HG03066 (cell line): ENCODE results near the gene NLGN3.

Experiments
- ATAC-seq: cut with Tn5 transposase; IDR thresholded peaks from one replicate; pipeline ENCODE4 v1.9.1; 2021; ENCODE audit warnings: low read depth; ENCODE audit not compliant: unreplicated experiment

The NLGN3 gene

DNA sequence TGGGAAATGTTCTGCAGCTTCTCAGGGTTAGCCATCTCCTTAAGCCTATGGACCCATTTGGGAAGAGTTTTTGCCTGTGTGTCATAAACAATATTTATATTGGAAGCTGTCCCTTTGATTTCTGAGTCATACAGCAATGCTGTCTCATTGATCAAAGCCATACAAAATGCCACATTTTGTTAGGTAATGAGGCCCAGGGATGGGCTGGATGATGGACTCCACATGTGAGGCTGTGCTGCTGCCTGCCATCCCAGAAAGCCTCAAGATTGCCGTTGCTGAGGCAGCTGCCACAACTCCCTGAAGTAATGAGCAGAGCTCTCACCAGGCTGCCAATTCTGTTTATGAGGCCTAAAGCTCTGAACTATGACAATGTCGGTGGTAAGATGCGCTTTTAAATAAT is 66.2 kb downstream of the NLGN3 start:
- ATAC-seq = no peak

DNA sequence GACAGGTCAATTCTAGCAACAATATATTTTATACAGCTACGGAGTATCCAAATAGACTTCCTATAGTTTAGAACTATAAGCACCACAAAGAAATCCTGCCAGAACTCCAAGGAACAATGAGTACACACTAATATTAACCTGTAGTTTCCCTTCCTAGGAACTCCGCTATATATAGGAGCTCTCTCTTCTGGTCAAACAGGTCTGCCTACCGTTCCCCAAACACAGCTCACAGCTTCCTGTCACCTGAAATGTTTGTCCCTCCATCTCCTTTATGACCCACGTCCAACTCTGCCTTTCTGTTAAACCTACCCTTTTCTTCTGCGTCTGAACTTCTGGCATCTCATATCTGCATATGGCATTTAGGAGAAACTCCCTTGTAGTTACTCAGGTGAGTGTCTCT is 67.9 kb downstream of the NLGN3 start:
- no peak for ATAC-seq

DNA sequence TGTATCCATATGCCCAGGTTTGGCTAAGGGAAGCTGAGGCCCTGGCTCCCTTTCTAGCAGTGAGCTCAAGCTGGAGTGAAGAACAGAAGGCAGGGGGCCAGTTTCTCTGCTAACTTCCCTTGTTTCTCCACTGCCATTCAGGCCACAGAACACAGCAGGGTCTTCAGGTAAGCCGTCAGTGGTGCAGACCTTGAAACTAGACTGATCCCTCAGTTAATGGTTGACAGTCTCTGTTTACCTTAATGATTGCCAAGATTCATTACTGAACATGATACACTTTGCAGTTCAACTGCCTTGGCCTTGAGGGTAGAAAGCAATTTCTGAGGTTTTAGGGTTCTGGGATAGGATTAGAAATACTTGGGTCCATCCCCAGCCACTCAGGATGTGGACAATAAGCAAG is 69.5 kb downstream of the NLGN3 start:
- no peak for ATAC-seq

DNA sequence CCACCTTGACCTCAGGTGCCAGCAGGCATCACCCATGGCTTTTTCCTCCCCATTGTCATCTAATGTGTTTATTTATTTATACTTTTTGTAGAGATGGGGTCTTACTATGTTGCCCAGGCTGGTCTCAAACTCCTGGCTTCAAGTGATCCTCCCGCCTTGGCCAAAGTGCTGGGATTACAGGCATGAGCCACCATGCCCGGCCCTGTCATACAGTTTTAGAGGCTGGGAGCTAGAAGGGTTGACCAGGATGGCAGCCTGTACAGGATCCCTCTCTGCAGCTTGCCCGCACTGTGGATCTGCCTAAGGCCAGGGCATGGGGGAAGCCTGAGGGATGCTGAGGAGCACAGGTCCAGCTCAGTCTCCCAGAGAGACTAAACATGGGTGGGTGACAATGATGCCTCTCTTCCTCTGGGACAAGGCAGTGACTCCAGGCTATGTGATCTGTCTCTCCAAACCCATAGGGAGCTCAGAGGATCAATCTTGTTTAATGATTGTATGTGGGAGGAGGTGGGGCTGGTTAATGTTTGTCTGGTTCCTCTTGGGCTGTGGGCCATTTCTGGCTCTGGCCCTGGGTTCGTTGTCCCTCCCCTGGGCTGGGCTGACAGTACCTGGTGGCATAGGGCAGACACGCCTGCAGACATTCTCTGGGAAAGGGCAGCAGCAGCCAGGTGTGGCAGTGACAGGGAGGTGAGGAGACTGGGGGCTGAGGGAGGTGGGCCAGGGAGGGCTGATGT is 70.1 kb downstream of the NLGN3 start:
- no peak for ATAC-seq

DNA sequence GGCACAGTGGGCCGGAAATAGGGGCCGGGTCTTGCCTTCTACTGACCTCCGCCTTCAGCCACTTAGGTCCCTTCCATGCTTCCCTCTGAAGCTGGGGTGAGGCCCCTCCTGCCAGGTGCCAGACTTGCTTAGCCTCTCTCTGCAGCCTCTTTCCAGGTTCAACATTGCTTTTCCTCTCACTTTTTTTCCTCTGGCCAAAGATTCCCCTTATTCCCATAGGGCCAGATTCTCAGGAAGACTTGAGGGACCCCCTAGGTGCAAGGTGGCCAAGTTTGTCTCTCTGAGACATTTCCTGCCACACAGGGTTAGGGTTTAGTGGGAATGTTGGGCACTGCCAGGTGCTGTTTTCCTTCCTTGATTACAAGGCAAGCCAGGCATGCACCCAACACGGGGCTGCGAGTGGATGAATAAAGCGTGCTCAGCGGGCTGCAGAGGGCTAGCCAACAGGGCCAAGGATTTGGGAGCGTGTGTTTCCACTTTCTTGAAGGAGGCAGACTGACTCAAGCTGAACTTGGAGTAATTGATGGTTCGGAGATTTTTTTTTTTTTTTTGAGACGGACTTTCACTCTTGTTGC is 70.8 kb downstream of the NLGN3 start:
- ATAC-seq = no peak

DNA sequence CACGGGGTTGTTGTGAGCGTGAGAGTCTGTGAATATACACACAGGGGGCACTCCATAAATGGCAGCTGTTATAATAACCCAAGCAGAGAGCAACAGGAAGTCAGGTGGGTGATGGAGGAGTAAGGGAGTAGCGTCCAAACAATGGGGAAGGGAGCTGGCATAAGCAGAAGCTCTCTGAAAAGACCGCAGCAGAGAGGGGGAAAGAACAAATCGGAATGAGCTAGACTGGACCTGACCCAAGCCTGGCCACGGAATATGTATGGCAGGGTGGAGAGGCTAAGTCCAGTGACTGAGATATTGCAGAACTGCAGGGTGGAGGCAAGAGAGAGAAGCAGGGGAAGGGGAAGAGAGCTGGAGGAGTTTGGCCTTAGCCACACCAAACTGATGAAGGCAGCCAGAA is 71.8 kb downstream of the NLGN3 start:
- ATAC-seq = no peak

DNA sequence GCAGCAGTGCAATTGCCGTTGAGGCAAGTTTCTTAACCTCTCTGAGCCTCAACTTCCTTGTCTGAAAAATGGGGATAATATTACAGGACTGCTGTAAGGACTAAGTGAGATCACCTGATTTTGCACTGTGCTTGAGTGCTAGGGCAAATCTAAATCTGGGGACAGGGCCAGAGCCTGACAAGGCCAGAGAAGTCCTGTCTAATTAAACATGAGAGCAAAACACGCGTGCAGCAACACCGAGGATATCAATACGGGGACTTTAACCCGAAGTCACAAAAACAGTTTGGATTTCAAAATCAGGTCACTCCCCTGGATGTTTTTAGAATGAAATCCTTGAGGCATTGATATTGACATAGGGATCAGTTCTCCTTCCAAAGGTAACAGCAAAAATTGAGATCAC is 72.7 kb downstream of the NLGN3 start:
- no peak for ATAC-seq
